BE2C (cell line): ENCODE measurements around the gene TCFL5.

Source experiments
- DNase-seq: peaks from one replicate; pipeline ENCODE4 v3.0.0-alpha.2; 2020
- H3K27me3 ChIP-seq: fragments of 250-450 bp; sonication (Bioruptor Pico); 2 replicates; pipeline ENCODE4 v1.5.1; 2020; ENCODE audit warnings: mild to moderate bottlenecking
- H3K36me3 ChIP-seq: fragments of 250-450 bp; sonication (Bioruptor Pico); 2 replicates; pipeline ENCODE4 v1.5.1; 2020; ENCODE audit warnings: mild to moderate bottlenecking
- H3K4me1 ChIP-seq: fragments of 250-450 bp; sonication (Bioruptor Pico); 2 replicates; pipeline ENCODE4 v1.5.1; 2020
- H3K4me3 ChIP-seq: 2 replicates; pipeline ENCODE4 v1.5.1; 2011; ENCODE audit warnings: low read depth, low read length
- H3K9me3 ChIP-seq: fragments of 250-450 bp; sonication (Bioruptor Pico); 2 replicates; pipeline ENCODE4 v1.5.1; 2020
- CTCF ChIP-seq: IDR thresholded peaks from 2 replicates; pipeline ENCODE4 v1.5.1; 2012; ENCODE audit warnings: mild to moderate bottlenecking, low read depth, low read length

The TCFL5 gene

GRCh38 chr20:62829231-62830230 lies 32.1 kb downstream of the TCFL5 start:
- Histone ChIP-seq H3K36me3 (no peaks in the 10 kb centered on the region), H3K9me3 (no peaks in the 10 kb centered on the region), H3K27me3 (no peaks in the 10 kb centered on the region), H3K4me3 (no peak overlapping the region), H3K4me1 (peaks cover 17% of the 10 kb centered on the region)
- TF ChIP-seq CTCF = no peak
- no peak for DNase-seq

DNA sequence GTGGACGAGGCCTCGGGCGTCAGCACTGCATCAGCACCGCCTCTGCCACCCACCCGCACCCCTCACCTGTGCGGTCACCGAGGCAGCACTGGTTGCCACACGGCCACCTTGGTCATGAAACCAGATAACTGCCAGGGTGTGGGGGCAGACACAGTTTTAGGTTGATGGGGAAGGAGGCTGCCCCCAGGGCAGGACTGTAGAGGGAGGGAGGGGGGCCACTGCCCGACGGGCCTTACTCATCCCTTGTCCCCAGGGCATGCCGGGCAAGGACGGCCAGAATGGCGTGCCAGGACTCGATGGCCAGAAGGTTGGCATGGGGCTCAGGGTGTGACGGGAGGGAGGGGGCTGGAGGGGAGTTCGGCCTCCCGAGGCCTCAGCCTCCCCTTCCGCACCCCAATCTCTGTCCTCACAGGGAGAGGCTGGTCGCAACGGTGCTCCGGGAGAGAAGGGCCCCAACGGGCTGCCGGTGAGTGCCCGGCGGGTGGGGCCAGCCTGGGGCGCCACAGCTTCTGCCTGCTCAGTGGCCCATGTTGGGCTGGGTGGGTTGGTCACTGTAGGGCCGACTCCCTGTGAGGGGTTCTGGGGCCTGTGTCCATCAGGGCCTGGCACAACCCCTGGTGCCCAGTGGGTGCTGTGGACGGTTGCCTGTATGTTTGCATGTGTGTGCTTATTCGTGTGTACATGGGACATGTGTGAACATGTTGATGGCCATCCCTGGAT lies 33.0 kb downstream of the TCFL5 start:
- Histone ChIP-seq H3K4me3 (no peak overlapping the region), H3K9me3 (no peaks in the 10 kb centered on the region), H3K27me3 (no peaks in the 10 kb centered on the region), H3K4me1 (peaks cover 20% of the 10 kb centered on the region), H3K36me3 (no peaks in the 10 kb centered on the region)
- DNase-seq = peak; percentile 11
- no peak for TF ChIP-seq CTCF

DNA sequence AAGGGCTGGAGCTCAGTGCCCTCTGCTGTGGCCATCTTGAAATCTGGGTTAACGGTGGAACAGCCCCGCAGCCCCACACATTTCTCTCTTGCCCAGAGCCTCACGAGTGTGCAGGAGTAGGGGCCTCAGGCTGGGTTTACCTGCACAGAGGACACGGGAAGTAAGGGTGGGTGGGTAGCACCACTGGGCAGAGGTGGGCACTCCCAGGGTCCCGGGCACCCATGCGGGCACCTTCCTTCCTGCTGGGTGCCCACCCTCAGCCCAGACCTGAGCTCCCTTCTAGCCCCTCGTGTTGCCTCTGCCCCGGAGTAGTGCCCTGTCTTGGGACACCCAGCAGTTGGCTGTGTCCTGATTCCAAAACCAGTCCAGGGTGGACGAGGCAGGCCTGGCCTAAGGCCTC lies 33.6 kb downstream of the TCFL5 start:
- H3K27me3 ChIP-seq = no peaks in the 10 kb centered on the region
- TF ChIP-seq CTCF = no peak
- peaks cover 20% of the 10 kb centered on the region for H3K4me1 ChIP-seq
- H3K36me3 ChIP-seq = no peaks in the 10 kb centered on the region
- no peak overlapping the region for H3K4me3 ChIP-seq
- DNase-seq = no peak
- H3K9me3 ChIP-seq = no peaks in the 10 kb centered on the region

- Histone ChIP-seq H3K27me3 (no peaks in the 10 kb centered on the region), H3K36me3 (no peaks in the 10 kb centered on the region), H3K4me1 (peaks cover 15% of the 10 kb centered on the region), H3K4me3 (no peak overlapping the region), H3K9me3 (no peaks in the 10 kb centered on the region)
- TF ChIP-seq CTCF = no peak
- DNase-seq = peak; percentile 61
Observed at GRCh38 chr20:62827311-62828038, 34.1 kb downstream of the TCFL5 start.

DNA sequence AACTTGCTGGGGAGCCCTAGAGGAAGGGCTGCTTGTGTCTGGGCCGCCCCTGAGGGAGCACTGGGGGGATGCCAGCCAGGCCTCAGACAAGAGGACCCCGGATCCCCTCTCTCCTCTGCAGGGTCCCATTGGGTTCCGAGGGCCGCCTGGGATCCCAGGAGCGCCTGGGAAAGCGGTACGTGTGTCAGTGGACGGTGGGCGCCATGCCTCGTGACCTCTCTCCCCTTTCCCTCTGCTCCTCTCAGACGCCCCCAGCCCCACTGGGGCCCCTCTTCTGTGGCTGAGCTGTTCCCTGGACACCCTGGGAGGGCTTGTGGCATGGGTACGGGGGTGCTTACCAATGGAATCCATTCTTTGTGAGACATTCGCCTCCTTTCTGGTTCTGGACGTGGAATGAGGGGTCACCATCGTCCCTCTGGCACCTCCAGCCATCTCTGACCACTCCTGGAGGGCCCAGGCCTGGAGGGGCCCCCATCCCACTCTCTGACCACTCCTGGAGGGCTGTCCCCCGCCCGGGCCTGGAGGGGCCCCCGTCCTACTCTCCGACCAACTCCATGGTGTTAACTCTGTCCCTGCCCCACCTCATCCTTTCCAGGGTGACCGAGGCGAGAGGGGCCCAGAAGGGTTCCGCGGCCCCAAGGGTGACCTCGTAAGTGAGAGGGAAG lies 34.8 kb downstream of the TCFL5 start:
- H3K4me1 ChIP-seq = peaks cover 10% of the 10 kb centered on the region
- no peaks in the 10 kb centered on the region for H3K36me3 ChIP-seq
- H3K4me3 ChIP-seq = no peak overlapping the region
- H3K9me3 ChIP-seq = no peaks in the 10 kb centered on the region
- no peak for DNase-seq
- H3K27me3 ChIP-seq = no peaks in the 10 kb centered on the region
- TF ChIP-seq CTCF = no peak
